ENCODE measurements around the gene MIR17HG. TPM values are rescaled to one million over a fixed set of nuclear protein-coding genes. Genes with fewer than 3 reads are reported as not detected.

MIR17HG gene
- total RNA-seq, 1 donor from 2014 or later, result 14.5 TPM

DNA sequence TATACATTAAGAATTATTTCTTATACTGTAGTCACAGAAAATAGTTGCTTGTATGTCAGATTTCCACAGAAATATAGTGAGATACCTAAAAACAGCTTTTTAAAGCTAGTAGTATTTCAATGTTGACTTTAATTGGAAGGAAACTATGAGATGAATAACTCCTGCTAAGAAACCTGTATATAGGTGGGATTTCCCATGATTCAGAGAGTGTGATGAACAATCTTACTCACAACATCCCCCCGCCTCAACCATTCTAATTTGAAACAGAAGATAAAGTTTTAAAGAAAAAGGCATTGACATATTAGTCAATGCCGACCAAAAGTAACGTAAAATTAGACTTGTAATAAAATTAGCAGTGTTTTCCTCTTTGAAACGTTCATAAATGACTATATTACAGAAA is 1.4 kb upstream of the MIR17HG start:
- Mint-ChIP-seq H3K27ac (ENCODE audit: unreplicated experiment) (no peak overlapping the region), H3K27me3 (ENCODE audit: unreplicated experiment) (peaks cover 10% of the 10 kb centered on the region), H3K9me3 (ENCODE audit: unreplicated experiment) (peaks cover 15% of the 10 kb centered on the region), H3K4me3 (ENCODE audit: unreplicated experiment) (no peak overlapping the region), H3K36me3 (ENCODE audit: unreplicated experiment) (no peaks in the 10 kb centered on the region), H3K4me1 (ENCODE audit: low read depth, unreplicated experiment) (peaks cover 7% of the 10 kb centered on the region)
- TF ChIP-seq CTCF (IDR thresholded peaks at IDR 0.05; ENCODE audit: partially characterized antibody, unreplicated experiment), result no peak
- DNase-seq, result no peak

GRCh38 chr13:91346850-91347201 is 661 bp upstream of the MIR17HG start:
- no peak for DNase-seq

DNA sequence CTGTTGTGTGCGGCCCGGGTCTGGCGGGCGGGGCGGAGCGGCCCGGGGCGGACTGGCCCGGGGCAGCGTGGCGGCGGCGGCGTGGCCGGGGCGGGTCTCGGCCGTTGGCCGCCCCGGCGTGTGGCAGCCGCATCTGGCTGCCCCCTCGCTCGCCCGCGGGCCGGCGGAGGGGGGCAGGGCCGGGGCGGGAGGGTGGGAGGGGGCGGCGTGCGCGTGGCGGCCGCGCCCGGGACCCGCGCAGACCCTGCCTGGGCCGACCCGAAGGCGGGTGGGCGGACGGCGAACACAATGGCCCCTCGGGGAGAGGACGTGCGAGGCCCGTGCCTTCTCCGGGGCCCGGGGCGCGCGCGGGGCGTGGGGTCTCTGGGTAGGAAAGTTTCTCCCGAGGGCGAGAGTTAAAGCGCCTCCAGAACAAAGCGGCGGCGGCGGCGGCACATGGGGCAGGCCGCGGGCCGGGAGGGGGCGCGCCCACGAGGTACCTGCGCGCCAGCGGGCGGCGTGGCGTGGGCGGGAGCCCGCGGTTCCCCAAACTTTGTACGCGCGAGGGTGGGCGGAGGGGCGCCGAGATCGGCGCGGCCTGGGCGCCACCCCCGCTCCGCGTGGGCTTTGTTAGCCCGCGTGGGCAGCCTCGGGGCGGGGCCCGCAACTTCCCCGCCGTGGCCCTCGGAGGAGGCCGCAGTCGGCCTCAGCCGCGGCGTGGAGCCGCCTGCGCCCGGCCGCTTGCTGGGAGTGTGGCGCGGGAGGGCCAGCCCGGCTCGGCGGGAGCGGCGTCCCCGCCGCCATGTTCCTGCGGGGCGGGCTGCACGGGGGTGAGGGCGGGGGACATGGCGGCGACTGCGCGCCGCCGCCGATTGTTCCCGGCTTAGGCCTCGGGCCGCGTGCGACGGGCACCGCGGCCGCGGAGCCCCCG is 764 bp downstream of the MIR17HG start:
- peaks cover 15% of the 10 kb centered on the region for H3K9me3 Mint-ChIP-seq (ENCODE audit: unreplicated experiment)
- no peaks in the 10 kb centered on the region for H3K36me3 Mint-ChIP-seq (ENCODE audit: unreplicated experiment)
- peaks cover 15% of the 10 kb centered on the region for H3K4me1 Mint-ChIP-seq (ENCODE audit: low read depth, unreplicated experiment)
- no peak for TF ChIP-seq CTCF (IDR thresholded peaks at IDR 0.05; ENCODE audit: partially characterized antibody, unreplicated experiment)
- peak; percentile 61 for DNase-seq
- H3K27ac Mint-ChIP-seq (ENCODE audit: unreplicated experiment), result no peak overlapping the region
- H3K27me3 Mint-ChIP-seq (ENCODE audit: unreplicated experiment), result peaks cover 10% of the 10 kb centered on the region
- H3K4me3 Mint-ChIP-seq (ENCODE audit: unreplicated experiment), result no peak overlapping the region

More at GRCh38 chr13:91346850-91347201, 661 bp upstream of the MIR17HG start:
- Mint-ChIP-seq H3K27me3 (ENCODE audit: unreplicated experiment) (peaks cover 10% of the 10 kb centered on the region), H3K9me3 (ENCODE audit: unreplicated experiment) (peaks cover 15% of the 10 kb centered on the region), H3K4me3 (ENCODE audit: unreplicated experiment) (peak overlapping the region; percentile 78), H3K4me1 (ENCODE audit: low read depth, unreplicated experiment) (peaks cover 13% of the 10 kb centered on the region), H3K36me3 (ENCODE audit: unreplicated experiment) (no peaks in the 10 kb centered on the region), H3K27ac (ENCODE audit: unreplicated experiment) (peak overlapping the region; percentile 69)
- TF ChIP-seq CTCF (IDR thresholded peaks at IDR 0.05; ENCODE audit: partially characterized antibody, unreplicated experiment), result no peak

GRCh38 chr13:91348906-91349435 is 1.5 kb downstream of the MIR17HG start:
- peaks cover 10% of the 10 kb centered on the region for H3K27me3 Mint-ChIP-seq (ENCODE audit: unreplicated experiment)
- H3K36me3 Mint-ChIP-seq (ENCODE audit: unreplicated experiment), result no peaks in the 10 kb centered on the region
- peak; percentile 96 for DNase-seq
- H3K9me3 Mint-ChIP-seq (ENCODE audit: unreplicated experiment), result peaks cover 15% of the 10 kb centered on the region
- peak overlapping the region; percentile 92 for H3K27ac Mint-ChIP-seq (ENCODE audit: unreplicated experiment)
- peaks cover 15% of the 10 kb centered on the region for H3K4me1 Mint-ChIP-seq (ENCODE audit: low read depth, unreplicated experiment)
- TF ChIP-seq CTCF (IDR thresholded peaks at IDR 0.05; ENCODE audit: partially characterized antibody, unreplicated experiment), result peak; percentile 94
- H3K4me3 Mint-ChIP-seq (ENCODE audit: unreplicated experiment), result peak overlapping the region; percentile 93
